ENCODE measurements around the gene ESR2. TPM values are rescaled to one million over a fixed set of nuclear protein-coding genes. Genes with fewer than 3 reads are reported as not detected.

ESR2 gene
- total RNA-seq, 1 donor: not detected

- H3K79me2 ChIP-seq (ENCODE audit: insufficient read depth, low read length): no peaks in the 10 kb centered on the region
- no peak overlapping the region for H2AFZ ChIP-seq (ENCODE audit: low read length)
- H3K4me3 ChIP-seq (ENCODE audit: insufficient read depth, low read length): no peak overlapping the region
- no peak overlapping the region for H3K27ac ChIP-seq (ENCODE audit: low read depth, low read length)
- no peak for DNase-seq (ENCODE audit: insufficient read length, low spot score, missing footprints)
- TF ChIP-seq CTCF (IDR thresholded peaks at IDR 0.05; ENCODE audit: extremely low read depth, low read depth, low read length): no peak
- H3K4me2 ChIP-seq (ENCODE audit: insufficient read depth, low read length): no peak overlapping the region
- no peaks in the 10 kb centered on the region for H3K9me3 ChIP-seq (ENCODE audit: low read depth, low read length)
- H3K36me3 ChIP-seq (ENCODE audit: insufficient read depth, low read length): no peaks in the 10 kb centered on the region
- no peaks in the 10 kb centered on the region for H4K20me1 ChIP-seq (ENCODE audit: insufficient read depth, low read length)
- H3K27me3 ChIP-seq (ENCODE audit: insufficient read depth, low read length): no peaks in the 10 kb centered on the region
- no peaks in the 10 kb centered on the region for H3K4me1 ChIP-seq (ENCODE audit: insufficient read depth, low read length)
Observed at GRCh38 chr14:64215978-64216377, 78.2 kb downstream of the ESR2 start.

GRCh38 chr14:64215274-64215673 lies 78.9 kb downstream of the ESR2 start:
- Histone ChIP-seq H4K20me1 (ENCODE audit: insufficient read depth, low read length) (no peaks in the 10 kb centered on the region), H3K36me3 (ENCODE audit: insufficient read depth, low read length) (no peaks in the 10 kb centered on the region), H2AFZ (ENCODE audit: low read length) (no peak overlapping the region), H3K4me2 (ENCODE audit: insufficient read depth, low read length) (no peak overlapping the region), H3K27ac (ENCODE audit: low read depth, low read length) (no peak overlapping the region), H3K4me3 (ENCODE audit: insufficient read depth, low read length) (no peak overlapping the region), H3K79me2 (ENCODE audit: insufficient read depth, low read length) (no peaks in the 10 kb centered on the region), H3K4me1 (ENCODE audit: insufficient read depth, low read length) (no peaks in the 10 kb centered on the region), H3K27me3 (ENCODE audit: insufficient read depth, low read length) (no peaks in the 10 kb centered on the region), H3K9me3 (ENCODE audit: low read depth, low read length) (no peaks in the 10 kb centered on the region)
- DNase-seq (ENCODE audit: insufficient read length, low spot score, missing footprints): no peak
- TF ChIP-seq CTCF (IDR thresholded peaks at IDR 0.05; ENCODE audit: extremely low read depth, low read depth, low read length): no peak

GRCh38 chr14:64213853-64214570 lies 80.2 kb downstream of the ESR2 start:
- no peak overlapping the region for H3K4me2 ChIP-seq (ENCODE audit: insufficient read depth, low read length)
- no peak for TF ChIP-seq CTCF (IDR thresholded peaks at IDR 0.05; ENCODE audit: extremely low read depth, low read depth, low read length)
- H3K9me3 ChIP-seq (ENCODE audit: low read depth, low read length): no peaks in the 10 kb centered on the region
- H3K36me3 ChIP-seq (ENCODE audit: insufficient read depth, low read length): no peaks in the 10 kb centered on the region
- H3K4me3 ChIP-seq (ENCODE audit: insufficient read depth, low read length): no peak overlapping the region
- H3K27ac ChIP-seq (ENCODE audit: low read depth, low read length): no peak overlapping the region
- H3K27me3 ChIP-seq (ENCODE audit: insufficient read depth, low read length): no peaks in the 10 kb centered on the region
- H3K79me2 ChIP-seq (ENCODE audit: insufficient read depth, low read length): no peaks in the 10 kb centered on the region
- H2AFZ ChIP-seq (ENCODE audit: low read length): no peak overlapping the region
- H4K20me1 ChIP-seq (ENCODE audit: insufficient read depth, low read length): no peaks in the 10 kb centered on the region
- DNase-seq (ENCODE audit: insufficient read length, low spot score, missing footprints): no peak
- H3K4me1 ChIP-seq (ENCODE audit: insufficient read depth, low read length): no peaks in the 10 kb centered on the region

- H2AFZ ChIP-seq (ENCODE audit: low read length): no peak overlapping the region
- no peak for DNase-seq (ENCODE audit: insufficient read length, low spot score, missing footprints)
- no peak overlapping the region for H3K27ac ChIP-seq (ENCODE audit: low read depth, low read length)
- TF ChIP-seq CTCF (IDR thresholded peaks at IDR 0.05; ENCODE audit: extremely low read depth, low read depth, low read length): no peak
- H4K20me1 ChIP-seq (ENCODE audit: insufficient read depth, low read length): no peaks in the 10 kb centered on the region
- H3K27me3 ChIP-seq (ENCODE audit: insufficient read depth, low read length): no peaks in the 10 kb centered on the region
- no peaks in the 10 kb centered on the region for H3K9me3 ChIP-seq (ENCODE audit: low read depth, low read length)
- no peak overlapping the region for H3K4me3 ChIP-seq (ENCODE audit: insufficient read depth, low read length)
- no peaks in the 10 kb centered on the region for H3K36me3 ChIP-seq (ENCODE audit: insufficient read depth, low read length)
- H3K4me2 ChIP-seq (ENCODE audit: insufficient read depth, low read length): no peak overlapping the region
- H3K4me1 ChIP-seq (ENCODE audit: insufficient read depth, low read length): no peaks in the 10 kb centered on the region
- H3K79me2 ChIP-seq (ENCODE audit: insufficient read depth, low read length): no peaks in the 10 kb centered on the region
Observed at GRCh38 chr14:64213086-64213485, 81.1 kb downstream of the ESR2 start.

All from osteoblast (primary cell).